SK-N-SH (cell line): ENCODE results near the gene CLEC16A. TPM values are rescaled to one million over a fixed set of nuclear protein-coding genes. Genes with fewer than 3 reads are reported as not detected.

ENCODE experiments used
- CTCF ChIA-PET: fragments of 300-600, 350-600 bp; formaldehyde crosslinking; extraction: SDS; loops from one replicate; lab custom pipeline; 2021; lab: Yijun Ruan, JAX
- POLR2A ChIA-PET: fragments of 350-600 bp; sonication (Branson Sonifier 250); formaldehyde crosslinking; extraction: SDS; loops from one replicate; lab custom pipeline; 2020; ENCODE audit warnings: antibody characterized with exemption, inconsistent platforms; lab: Yijun Ruan, JAX
- DNase-seq: peaks from one replicate; pipeline ENCODE4 v3.0.0; 2012
- H2AFZ ChIP-seq: fragments of 200-600 bp; sonication (generic); 2 replicates; pipeline ENCODE4 v1.8.1; 2016; ENCODE audit warnings: antibody characterized with exemption, mild to moderate bottlenecking, low read depth
- H3F3A ChIP-seq: fragments of 200-600 bp; sonication (generic); replicated peaks from 2 replicates; pipeline ENCODE3; 2016; ENCODE audit warnings: antibody characterized with exemption, mild to moderate bottlenecking; ENCODE audit not compliant: insufficient read depth
- H3K27ac ChIP-seq, 2 experiments: fragments of 200-500 bp in 1 of 2; fragments of 200-600 bp in 1 of 2; sonication (Bioruptor generic) in 1 of 2; sonication (generic), shearing (Covaris generic) in 1 of 2; 2 replicates each; pipeline versions ENCODE4 v1.5.1 to v1.6.1; 2014 to 2016; ENCODE audit warnings: low read depth in 2 of 2, inconsistent platforms in 1 of 2, low read length in 1 of 2, mild to moderate bottlenecking in 1 of 2, mixed read lengths in 1 of 2
- H3K27me3 ChIP-seq: fragments of 200-600 bp; sonication (generic), shearing (Covaris generic); 2 replicates; pipeline ENCODE4 v1.6.1; 2016; ENCODE audit warnings: mixed run types; ENCODE audit not compliant: insufficient read depth
- H3K36me3 ChIP-seq, 2 experiments: fragments of 200-500 bp in 1 of 2; fragments of 200-600 bp in 1 of 2; sonication (Bioruptor generic) in 1 of 2; sonication (generic) in 1 of 2; replicated peaks in 1 of 2; 2 replicates each; pipeline versions ENCODE3 to v1.5.1; 2014 to 2016; ENCODE audit warnings: low read length in 1 of 2, mild to moderate bottlenecking in 1 of 2; ENCODE audit not compliant: insufficient read depth in 2 of 2, control insufficient read depth in 1 of 2
- H3K4me1 ChIP-seq, 2 experiments: fragments of 200-500 bp in 1 of 2; fragments of 200-600 bp in 1 of 2; sonication (Bioruptor generic) in 1 of 2; sonication (generic), shearing (Covaris generic) in 1 of 2; 2 replicates each; pipeline versions ENCODE4 v1.5.1 to v1.6.1; 2014 to 2016; ENCODE audit warnings: low read depth in 1 of 2, low read length in 1 of 2, mixed run types in 1 of 2; ENCODE audit not compliant: insufficient read depth in 2 of 2, control insufficient read depth in 1 of 2
- H3K4me2 ChIP-seq: fragments of 200-600 bp; sonication (generic), shearing (Covaris generic); 2 replicates; pipeline ENCODE4 v1.6.1; 2017; ENCODE audit warnings: mixed run types
- H3K4me3 ChIP-seq, 2 experiments: fragments of 200-500 bp in 1 of 2; fragments of 200-600 bp in 1 of 2; sonication (Bioruptor generic) in 1 of 2; sonication (generic), shearing (Covaris generic) in 1 of 2; 2 replicates each; pipeline versions ENCODE4 v1.5.1 to v1.8.1; 2014 to 2016; ENCODE audit warnings: low read depth in 2 of 2, inconsistent platforms in 1 of 2, low read length in 1 of 2, mild to moderate bottlenecking in 1 of 2, mixed read lengths in 1 of 2, moderate library complexity in 1 of 2
- H3K79me2 ChIP-seq: fragments of 200-600 bp; sonication (generic); 2 replicates; pipeline ENCODE4 v1.8.1; 2017; ENCODE audit warnings: mild to moderate bottlenecking; ENCODE audit not compliant: insufficient read depth
- H3K9ac ChIP-seq: fragments of 200-600 bp; sonication (generic); 2 replicates; pipeline ENCODE4 v1.6.1; 2017; ENCODE audit warnings: mixed run types
- H3K9me2 ChIP-seq: fragments of 200-600 bp; sonication (generic); 2 replicates; pipeline ENCODE4 v1.6.1; 2017; ENCODE audit warnings: mixed run types
- H3K9me3 ChIP-seq: fragments of 200-600 bp; sonication (generic); 2 replicates; pipeline ENCODE4 v1.6.1; 2017; ENCODE audit warnings: mixed run types, mild to moderate bottlenecking, moderate library complexity
- H4K20me1 ChIP-seq: fragments of 200-600 bp; sonication (generic); 2 replicates; pipeline ENCODE4 v1.6.1; 2017; ENCODE audit warnings: mild to moderate bottlenecking, mixed run types; ENCODE audit not compliant: insufficient read depth
- EP300 ChIP-seq, 2 experiments: IDR thresholded peaks; 2 replicates each; pipeline versions ENCODE4 v1.4.0 to v1.6.1; 2012; ENCODE audit warnings: borderline replicate concordance in 1 of 2, low read depth in 1 of 2, low read length in 1 of 2
- EZH2phosphoT487 ChIP-seq: fragments of 200-600 bp; sonication (generic); IDR thresholded peaks from 2 replicates; pipeline ENCODE4 v1.6.1; 2017; ENCODE audit warnings: low read depth, mixed run types, mild to moderate bottlenecking, antibody characterized with exemption, moderate library complexity, borderline replicate concordance
- FOSL2 ChIP-seq: IDR thresholded peaks from 2 replicates; pipeline ENCODE4 v1.4.0; 2012; ENCODE audit warnings: low read depth, mild to moderate bottlenecking, moderate library complexity, borderline replicate concordance
- FOXJ3 ChIP-seq: sonication (generic); formaldehyde crosslinking; IDR thresholded peaks from 2 replicates; pipeline ENCODE4 v1.5.1; 2020; ENCODE audit warnings: mild to moderate bottlenecking, missing genetic modification reagents
- GATA2 ChIP-seq: sonication (generic); formaldehyde crosslinking; IDR thresholded peaks from 2 replicates; pipeline ENCODE4 v1.5.0; 2020; ENCODE audit warnings: mild to moderate bottlenecking, missing genetic modification reagents
- JUND ChIP-seq: IDR thresholded peaks from 2 replicates; pipeline ENCODE4 v1.4.0; 2012
- MEF2A ChIP-seq: IDR thresholded peaks from 2 replicates; pipeline ENCODE4 v1.4.0; 2012; ENCODE audit warnings: low read depth, borderline replicate concordance
- MXI1 ChIP-seq: IDR thresholded peaks from 2 replicates; pipeline ENCODE4 v1.6.1; 2012; ENCODE audit warnings: mild to moderate bottlenecking, low read depth, low read length, improper control_type of control experiment
- NFIC ChIP-seq: IDR thresholded peaks from 2 replicates; pipeline ENCODE4 v1.4.0; 2012; ENCODE audit warnings: borderline replicate concordance
- NRF1 ChIP-seq: IDR thresholded peaks from 2 replicates; pipeline ENCODE4 v1.6.1; 2012; ENCODE audit warnings: low read depth, mild to moderate bottlenecking, low read length
- PBX3 ChIP-seq: IDR thresholded peaks from 2 replicates; pipeline ENCODE4; 2012
- POLR2AphosphoS5 ChIP-seq: IDR thresholded peaks from 2 replicates; pipeline ENCODE4 v1.6.1; 2012; ENCODE audit warnings: low read depth, low read length
- RCOR1 ChIP-seq: fragments of 150-350 bp; IDR thresholded peaks from 2 replicates; pipeline ENCODE4 v1.6.1; 2017; ENCODE audit warnings: antibody characterized with exemption, low read length
- REST ChIP-seq: IDR thresholded peaks from 2 replicates; pipeline ENCODE4 v1.6.1; 2012; ENCODE audit warnings: mild to moderate bottlenecking, low read depth, low read length, moderate library complexity
- RFX5 ChIP-seq: IDR thresholded peaks from 2 replicates; pipeline ENCODE4 v1.6.1; 2012; ENCODE audit warnings: mild to moderate bottlenecking, improper control_type of control experiment, low read length
- RXRA ChIP-seq: IDR thresholded peaks from 2 replicates; pipeline ENCODE4 v1.4.0; 2012; ENCODE audit warnings: low read depth, mild to moderate bottlenecking, borderline replicate concordance
- SIN3A ChIP-seq: IDR thresholded peaks from 2 replicates; pipeline ENCODE4 v1.6.1; 2012; ENCODE audit warnings: low read depth, mild to moderate bottlenecking, low read length, moderate library complexity, borderline replicate concordance
- TCF12 ChIP-seq: IDR thresholded peaks from 2 replicates; pipeline ENCODE4 v1.4.0; 2012
- TEAD4 ChIP-seq: IDR thresholded peaks from 2 replicates; pipeline ENCODE4 v1.4.0; 2012; ENCODE audit warnings: mild to moderate bottlenecking, borderline replicate concordance; ENCODE audit not compliant: insufficient read depth
- USF1 ChIP-seq: IDR thresholded peaks from 2 replicates; pipeline ENCODE4 v1.4.0; 2012; ENCODE audit warnings: low read depth, borderline replicate concordance
- USF2 ChIP-seq: fragments of 150-350 bp; IDR thresholded peaks from 2 replicates; pipeline ENCODE4 v1.6.1; 2017; ENCODE audit warnings: antibody characterized with exemption, low read length, low read depth, borderline replicate concordance
- WGBS: methylation state at CpG from one replicate; pipeline ENCODE4 v1.1.6; 2017; ENCODE audit warnings: low lambda C conversion rate; 5-methylcytosine and 5-hydroxymethylcytosine counted together
- polyA plus RNA-seq, 3 experiments: library from polyadenylated mRNA; depleted of rRNA; stranded (reverse); fragments of >200 nt; gene quantifications; 2 replicates each; pipeline ENCODE4 v1.2.3, GENCODE V29; 2012

The CLEC16A gene
- polyA plus RNA-seq, 1 of the 3 experiments (the other 2 are of a cell fraction): 13.7 TPM

- TF ChIP-seq RFX5 (no peak), NFIC (peak; percentile 30; the same call in 1 of the 2 replicates), JUND (peak; percentile 37; the same call in 1 of the 2 replicates), PBX3 (peak; percentile 36; the same call in 1 of the 2 replicates), FOSL2 (peak; percentile 69; the same call in 1 of the 2 replicates), REST (no peak), TCF12 (peak; percentile 52), EP300 (IDR thresholded peaks at IDR 0.05; ENCODE audit: borderline replicate concordance in 1 of 2, low read depth in 1 of 2, low read length in 1 of 2) (0 out of 4 replicates have a peak, but pooled peaks of 1 of the 2 experiments have one; percentile 15)
- Histone ChIP-seq H3K4me1 (peaks cover 15 to 16% of the 10 kb centered on the region in 2 experiments; a peak in 2 of 4 replicates), H4K20me1 (no peaks in the 10 kb centered on the region), H2AFZ (no peak overlapping the region), H3K9ac (no peak overlapping the region), H3F3A (peaks cover 10% of the 10 kb centered on the region), H3K79me2 (no peaks in the 10 kb centered on the region), H3K9me3 (no peaks in the 10 kb centered on the region), H3K27me3 (no peaks in the 10 kb centered on the region), H3K4me2 (no peak overlapping the region), H3K9me2 (no peaks in the 10 kb centered on the region), H3K36me3 (no peaks in the 10 kb centered on the region), H3K27ac (no peak overlapping the region), H3K4me3 (no peak overlapping the region)
- ChIA-PET POLR2A (no interaction called here), CTCF (no interaction called here)
- no peak for DNase-seq
- WGBS: 74% methylated on average over 8 of the region's 8 CpGs
Observed at GRCh38 chr16:11107780-11108465, 163.6 kb downstream of the CLEC16A start.

- no peaks in the 10 kb centered on the region for H3K9me2 ChIP-seq
- H3K36me3 ChIP-seq: no peaks in the 10 kb centered on the region
- H3K4me1 ChIP-seq: peaks cover 16 to 19% of the 10 kb centered on the region in 2 experiments; a peak in 2 of 4 replicates
- no peaks in the 10 kb centered on the region for H3K9me3 ChIP-seq
- no peaks in the 10 kb centered on the region for H4K20me1 ChIP-seq
- peaks cover 10% of the 10 kb centered on the region for H3F3A ChIP-seq
- H2AFZ ChIP-seq: no peak overlapping the region
- H3K4me3 ChIP-seq: no peak overlapping the region
- no peak overlapping the region for H3K27ac ChIP-seq
- H3K27me3 ChIP-seq: no peaks in the 10 kb centered on the region
- ChIA-PET POLR2A (no interaction called here), CTCF (no interaction called here)
- no peak for DNase-seq
- H3K4me2 ChIP-seq: no peak overlapping the region
- no peak overlapping the region for H3K9ac ChIP-seq
- H3K79me2 ChIP-seq: no peaks in the 10 kb centered on the region
- TF ChIP-seq EZH2phosphoT487: no peak
- TF ChIP-seq MEF2A: no peak
- TF ChIP-seq GATA2 (CRISPR knock-in tag): no peak
- no peak for TF ChIP-seq NFIC
- no peak for TF ChIP-seq USF1
- no peak for TF ChIP-seq SIN3A
- no peak for TF ChIP-seq MXI1
- TF ChIP-seq FOXJ3: no peak
- TF ChIP-seq TEAD4: no peak
- no peak for TF ChIP-seq RCOR1
- no peak for TF ChIP-seq NRF1
- TF ChIP-seq USF2: no peak
- TF ChIP-seq RFX5: no peak
- no peak for TF ChIP-seq RXRA
- no peak for TF ChIP-seq POLR2AphosphoS5
Observed at GRCh38 chr16:11108466-11108805, 164.1 kb downstream of the CLEC16A start.
